ENCODE measurements around the gene SUSD4.
A peak's percentile ranks its signal among the peaks of the same experiment; 100 is the strongest.

The SUSD4 gene

DNA sequence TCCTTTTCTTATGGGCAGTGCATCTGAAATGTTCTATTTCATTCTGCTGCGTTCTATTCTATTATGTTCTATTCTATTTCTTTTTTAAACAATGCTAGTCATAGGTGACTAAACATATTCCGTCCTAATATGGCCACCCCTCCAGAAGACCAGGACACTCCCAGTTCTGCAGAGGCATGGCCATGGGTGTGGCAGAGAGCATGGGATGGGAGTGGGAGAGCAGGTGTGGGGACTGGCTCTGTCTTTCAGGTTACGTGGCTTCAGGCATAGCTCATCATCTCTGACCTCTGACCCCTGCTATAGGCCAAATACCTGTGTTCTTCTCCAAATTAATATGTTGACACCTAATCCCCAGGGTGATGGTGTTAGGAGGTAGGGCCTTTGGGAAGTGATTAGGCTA lies 187.5 kb downstream of the SUSD4 start:
- DNase-seq: no peak

DNA sequence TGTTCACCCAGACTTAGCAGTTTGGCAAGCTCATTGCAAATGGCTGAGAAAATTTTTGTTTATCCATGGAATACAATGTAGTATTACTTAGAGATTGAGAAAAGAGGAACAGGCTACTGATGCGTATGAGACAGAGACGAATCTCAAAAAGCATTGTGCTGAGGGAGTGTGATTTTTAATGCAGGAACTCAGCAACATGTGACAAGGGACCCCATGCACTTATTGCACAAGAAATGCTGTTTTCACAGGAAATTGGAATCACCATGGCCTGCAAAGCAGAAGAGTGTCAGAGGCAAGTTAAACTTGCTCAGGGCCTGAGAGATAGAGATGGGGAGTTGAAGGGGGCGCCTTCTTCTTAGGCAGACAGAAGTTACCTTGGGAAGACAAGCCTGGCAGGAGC lies 188.3 kb downstream of the SUSD4 start:
- DNase-seq: peak in 1 of 2 donors; percentile 30

GRCh38 chr1:223175032-223175431 lies 188.9 kb downstream of the SUSD4 start:
- DNase-seq: no peak

All from hippocampal formation (tissue), 2 donors.